ENCODE measurements around the gene GALNT1. TPM values are rescaled to one million over a fixed set of nuclear protein-coding genes. Genes with fewer than 3 reads are reported as not detected.

The GALNT1 gene
- total RNA-seq, 1 experiment from 2014 or later, result 105 TPM

GRCh38 chr18:35732636-35733035, 151.1 kb downstream of the GALNT1 start:
- CTCF ChIA-PET, result no interaction called here
- Mint-ChIP-seq H3K4me3 (ENCODE audit: low read depth, unreplicated experiment) (no peak overlapping the region), H3K27me3 (ENCODE audit: unreplicated experiment) (no peaks in the 10 kb centered on the region), H3K4me1 (ENCODE audit: low read depth, unreplicated experiment) (peaks cover 32% of the 10 kb centered on the region), H3K27ac (ENCODE audit: unreplicated experiment) (no peak overlapping the region), H3K9me3 (ENCODE audit: low read depth, unreplicated experiment) (no peaks in the 10 kb centered on the region), H3K36me3 (ENCODE audit: insufficient read depth, unreplicated experiment) (peaks cover 4% of the 10 kb centered on the region)
- intact Hi-C loops (cut with micrococcal nuclease; ENCODE audit: unreplicated experiment), result no loop called here
- BruUV-seq (replicated peaks), result no TSS peak
- TF ChIP-seq CTCF (IDR thresholded peaks at IDR 0.05; ENCODE audit: unreplicated experiment), result no peak
- no peak for DNase-seq

GRCh38 chr18:35733408-35733807, 151.9 kb downstream of the GALNT1 start:
- peaks cover 4% of the 10 kb centered on the region for H3K36me3 Mint-ChIP-seq (ENCODE audit: insufficient read depth, unreplicated experiment)
- peaks cover 26% of the 10 kb centered on the region for H3K4me1 Mint-ChIP-seq (ENCODE audit: low read depth, unreplicated experiment)
- intact Hi-C loops (cut with micrococcal nuclease; ENCODE audit: unreplicated experiment), result no loop called here
- BruUV-seq (replicated peaks), result no TSS peak
- H3K27me3 Mint-ChIP-seq (ENCODE audit: unreplicated experiment), result no peaks in the 10 kb centered on the region
- no peak overlapping the region for H3K27ac Mint-ChIP-seq (ENCODE audit: unreplicated experiment)
- H3K4me3 Mint-ChIP-seq (ENCODE audit: low read depth, unreplicated experiment), result no peak overlapping the region
- H3K9me3 Mint-ChIP-seq (ENCODE audit: low read depth, unreplicated experiment), result peaks cover under 1% of the 10 kb centered on the region
- no peak for TF ChIP-seq CTCF (IDR thresholded peaks at IDR 0.05; ENCODE audit: unreplicated experiment)
- CTCF ChIA-PET, result no interaction called here
- DNase-seq, result no peak

- CTCF ChIA-PET, result no interaction called here
- no TSS peak for BruUV-seq (replicated peaks)
- no peak overlapping the region for H3K4me3 Mint-ChIP-seq (ENCODE audit: low read depth, unreplicated experiment)
- H3K27me3 Mint-ChIP-seq (ENCODE audit: unreplicated experiment), result no peaks in the 10 kb centered on the region
- H3K36me3 Mint-ChIP-seq (ENCODE audit: insufficient read depth, unreplicated experiment), result no peaks in the 10 kb centered on the region
- no peak for DNase-seq
- TF ChIP-seq CTCF (IDR thresholded peaks at IDR 0.05; ENCODE audit: unreplicated experiment), result no peak
- H3K9me3 Mint-ChIP-seq (ENCODE audit: low read depth, unreplicated experiment), result peaks cover 3% of the 10 kb centered on the region
- intact Hi-C loops (cut with micrococcal nuclease; ENCODE audit: unreplicated experiment), result no loop called here
- H3K4me1 Mint-ChIP-seq (ENCODE audit: low read depth, unreplicated experiment), result no peaks in the 10 kb centered on the region
- no peak overlapping the region for H3K27ac Mint-ChIP-seq (ENCODE audit: unreplicated experiment)
Observed at GRCh38 chr18:35736696-35737095, 155.2 kb downstream of the GALNT1 start.

- no peak for DNase-seq
- Mint-ChIP-seq H3K9me3 (ENCODE audit: low read depth, unreplicated experiment) (peaks cover 3% of the 10 kb centered on the region), H3K4me3 (ENCODE audit: low read depth, unreplicated experiment) (no peak overlapping the region), H3K4me1 (ENCODE audit: low read depth, unreplicated experiment) (no peaks in the 10 kb centered on the region), H3K27ac (ENCODE audit: unreplicated experiment) (no peak overlapping the region), H3K27me3 (ENCODE audit: unreplicated experiment) (no peaks in the 10 kb centered on the region), H3K36me3 (ENCODE audit: insufficient read depth, unreplicated experiment) (no peaks in the 10 kb centered on the region)
- intact Hi-C loops (cut with micrococcal nuclease; ENCODE audit: unreplicated experiment), result no loop called here
- no peak for TF ChIP-seq CTCF (IDR thresholded peaks at IDR 0.05; ENCODE audit: unreplicated experiment)
- no TSS peak for BruUV-seq (replicated peaks)
- CTCF ChIA-PET, result no interaction called here
Observed at GRCh38 chr18:35739778-35740177, 158.2 kb downstream of the GALNT1 start.

GRCh38 chr18:35740656-35741055, 159.1 kb downstream of the GALNT1 start:
- Mint-ChIP-seq H3K27me3 (ENCODE audit: unreplicated experiment) (no peaks in the 10 kb centered on the region), H3K4me1 (ENCODE audit: low read depth, unreplicated experiment) (no peaks in the 10 kb centered on the region), H3K36me3 (ENCODE audit: insufficient read depth, unreplicated experiment) (no peaks in the 10 kb centered on the region), H3K4me3 (ENCODE audit: low read depth, unreplicated experiment) (no peak overlapping the region), H3K27ac (ENCODE audit: unreplicated experiment) (no peak overlapping the region), H3K9me3 (ENCODE audit: low read depth, unreplicated experiment) (peaks cover 7% of the 10 kb centered on the region)
- intact Hi-C loops (cut with micrococcal nuclease; ENCODE audit: unreplicated experiment), result no loop called here
- CTCF ChIA-PET, result no interaction called here
- BruUV-seq (replicated peaks), result no TSS peak
- DNase-seq, result no peak
- TF ChIP-seq CTCF (IDR thresholded peaks at IDR 0.05; ENCODE audit: unreplicated experiment), result no peak
